ENCODE measurements around the gene TSPEAR. TPM values are rescaled to one million over a fixed set of nuclear protein-coding genes. Genes with fewer than 3 reads are reported as not detected.

The TSPEAR gene
- total RNA-seq, 4 donors from 2014 or later, result 0.18 to 0.69 (median 0.51) TPM; not detected in 1

DNA sequence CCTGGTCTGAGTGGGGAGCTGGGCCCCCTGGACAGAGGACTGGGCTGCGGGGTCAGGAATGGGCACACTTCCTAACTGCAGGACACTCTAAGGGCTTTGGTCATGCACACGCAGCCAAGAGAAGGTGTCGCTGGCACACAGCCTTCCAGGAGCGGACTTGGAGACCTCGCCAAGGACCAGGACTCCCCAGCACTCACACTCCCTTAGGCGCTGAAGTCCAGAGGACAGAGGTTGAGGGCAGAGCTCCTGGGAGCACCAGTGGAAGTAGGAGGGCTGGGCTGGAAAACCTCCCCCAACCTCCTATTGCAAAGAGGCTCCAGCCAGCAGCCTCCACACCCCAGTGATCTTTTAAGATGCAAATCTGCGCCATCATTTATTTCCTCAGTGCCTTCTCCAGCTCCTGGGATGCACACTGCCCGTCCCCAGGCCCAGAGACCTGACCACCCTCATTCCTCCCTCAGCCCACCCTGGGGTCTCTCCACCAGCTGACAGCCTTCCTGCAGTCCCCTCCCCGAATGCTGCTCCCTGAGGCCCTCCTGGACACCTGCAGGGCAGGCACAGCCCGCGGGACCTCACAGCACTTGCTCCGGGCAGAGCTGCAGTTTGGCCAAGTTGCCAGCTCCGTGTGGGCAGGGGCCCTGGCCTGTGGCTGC lies 3.0 kb downstream of the TSPEAR start:
- Histone ChIP-seq H3K36me3 (no peaks in the 10 kb centered on the region), H3K4me3 (no peak overlapping the region), H3K4me1 (no peaks in the 10 kb centered on the region), H3K9me3 (no peaks in the 10 kb centered on the region), H3K27me3 (peaks cover 0 to 51% of the 10 kb centered on the region in 2 donors), H3K27ac (no peak overlapping the region)
- TF ChIP-seq CTCF (IDR thresholded peaks at IDR 0.05) (no peak), POLR2A (IDR thresholded peaks at IDR 0.05) (no peak)
- peak in 1 of 2 donors; percentile 4 for DNase-seq
- intact Hi-C loops (cut with DNase I; ENCODE audit: low total_unique reads), result no loop called here

- no peaks in the 10 kb centered on the region for H3K4me1 ChIP-seq
- no peaks in the 10 kb centered on the region for H3K9me3 ChIP-seq
- peak in 1 of 2 donors; percentile 6 for DNase-seq
- H3K27me3 ChIP-seq, result peaks cover 0 to 41% of the 10 kb centered on the region in 2 donors
- no peaks in the 10 kb centered on the region for H3K36me3 ChIP-seq
- no peak overlapping the region for H3K27ac ChIP-seq
- intact Hi-C loops (cut with DNase I; ENCODE audit: low total_unique reads), result no loop called here
- TF ChIP-seq CTCF (IDR thresholded peaks at IDR 0.05) (no peak), POLR2A (IDR thresholded peaks at IDR 0.05) (no peak)
- H3K4me3 ChIP-seq, result no peak overlapping the region
These were observed 4.4 kb downstream of the TSPEAR start for GRCh38 chr21:44706706-44707581.

DNA sequence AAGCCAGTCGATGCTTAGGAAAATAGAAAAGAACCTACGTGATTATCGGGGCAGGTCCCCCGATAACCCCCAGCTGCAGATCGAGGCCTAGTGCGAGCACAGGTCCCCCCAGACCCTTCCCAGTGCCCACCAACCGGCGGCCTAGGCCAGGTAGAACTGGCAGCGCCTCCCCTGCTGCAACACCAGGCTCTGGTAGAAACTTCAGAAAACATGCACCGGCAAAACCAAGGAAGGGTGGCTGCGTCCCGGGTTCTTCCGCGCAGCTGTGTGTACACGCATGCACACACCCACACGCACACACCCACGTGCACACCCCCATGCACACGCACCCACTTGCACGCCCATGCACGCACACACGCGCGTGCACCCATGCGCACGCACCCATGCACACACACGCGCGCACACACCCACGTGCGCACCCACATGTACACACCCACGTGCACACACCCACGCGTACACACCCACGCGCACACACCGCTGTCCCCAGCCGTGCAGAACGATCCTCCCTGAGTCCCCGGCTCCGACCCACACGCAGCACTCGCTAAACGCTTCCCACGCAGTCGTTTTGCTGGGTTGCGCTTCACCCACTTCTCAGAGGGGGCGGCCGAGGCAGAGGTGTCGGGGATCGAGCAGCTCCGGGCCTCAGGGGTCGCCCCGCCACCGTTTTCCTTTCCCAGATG lies 5.2 kb downstream of the TSPEAR start:
- no peaks in the 10 kb centered on the region for H3K9me3 ChIP-seq
- no peaks in the 10 kb centered on the region for H3K36me3 ChIP-seq
- H3K27ac ChIP-seq, result no peak overlapping the region
- peaks cover 0 to 33% of the 10 kb centered on the region in 2 donors for H3K27me3 ChIP-seq
- TF ChIP-seq CTCF (IDR thresholded peaks at IDR 0.05), result no peak
- no peak for TF ChIP-seq POLR2A (IDR thresholded peaks at IDR 0.05)
- peak in 1 of 2 donors; percentile 5 for DNase-seq
- H3K4me1 ChIP-seq, result no peaks in the 10 kb centered on the region
- intact Hi-C loops (cut with DNase I; ENCODE audit: low total_unique reads), result no loop called here
- H3K4me3 ChIP-seq, result no peak overlapping the region

DNA sequence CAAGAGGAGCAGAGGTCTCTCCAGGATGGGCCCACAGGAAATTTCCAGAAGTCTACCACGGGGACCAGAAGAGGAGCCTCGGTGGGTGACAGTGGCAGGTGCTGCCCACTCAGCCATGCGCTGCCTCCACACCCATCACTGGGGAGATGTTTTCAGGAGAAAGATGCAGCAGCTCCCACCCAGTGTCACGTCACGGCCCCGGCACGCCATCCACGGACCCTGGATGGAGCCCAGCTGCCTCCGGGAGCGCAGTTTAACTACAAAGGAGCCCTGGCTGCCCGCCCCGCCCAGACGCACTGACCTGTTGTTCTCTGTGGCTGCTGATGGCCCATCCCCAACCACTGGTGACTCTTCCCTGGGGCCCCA lies 6.8 kb downstream of the TSPEAR start:
- no peak for DNase-seq
- no peaks in the 10 kb centered on the region for H3K4me1 ChIP-seq
- H3K4me3 ChIP-seq, result no peak overlapping the region
- intact Hi-C loops (cut with DNase I; ENCODE audit: low total_unique reads), result no loop called here
- H3K27ac ChIP-seq, result no peak overlapping the region
- no peaks in the 10 kb centered on the region for H3K36me3 ChIP-seq
- no peaks in the 10 kb centered on the region for H3K9me3 ChIP-seq
- peaks cover 0 to 34% of the 10 kb centered on the region in 2 donors for H3K27me3 ChIP-seq
- TF ChIP-seq POLR2A (IDR thresholded peaks at IDR 0.05) (no peak), CTCF (IDR thresholded peaks at IDR 0.05) (no peak)
